HUES6 (cell line): ENCODE data around the gene SSR4.

ENCODE experiments used
- H3K27ac ChIP-seq: 2 replicates; pipeline ENCODE4 v1.7.0; 2013; ENCODE audit warnings: low read depth, mild to moderate bottlenecking, low read length, inconsistent platforms
- H3K27me3 ChIP-seq: 2 replicates; pipeline ENCODE4 v1.6.1; 2013; ENCODE audit warnings: low read length; ENCODE audit not compliant: control insufficient read depth, insufficient read depth
- H3K36me3 ChIP-seq: 2 replicates; pipeline ENCODE4 v1.6.1; 2013; ENCODE audit warnings: low read length; ENCODE audit not compliant: control insufficient read depth, insufficient read depth
- H3K4me1 ChIP-seq: 2 replicates; pipeline ENCODE4 v1.6.1; 2013; ENCODE audit warnings: low read length; ENCODE audit not compliant: control insufficient read depth, insufficient read depth
- H3K4me3 ChIP-seq: 2 replicates; pipeline ENCODE4 v1.5.1; 2013; ENCODE audit warnings: low read depth, low read length
- H3K9ac ChIP-seq: one replicate; pipeline ENCODE4 v1.6.1; 2013; ENCODE audit warnings: mild to moderate bottlenecking, low read length
- H3K9me3 ChIP-seq: 2 replicates; pipeline ENCODE4 v1.6.1; 2013; ENCODE audit warnings: low read depth, low read length; ENCODE audit not compliant: control insufficient read depth, insufficient read depth

SSR4 gene

GRCh38 chrX:153763989-153764755 lies 30.3 kb upstream of the SSR4 start, which contains the start of gene PLXNB3:
PLXNB3 (plus strand) TSS chrX:153764249; CDS start chrX:153765536, 1,287 bp downstream.
- Histone ChIP-seq H3K4me1 (peaks cover 30% of the 10 kb centered on the region), H3K9ac (no peak within 1 kb of the TSS), H3K27me3 (no peaks in the 10 kb centered on the region), H3K9me3 (peaks cover 21% of the 10 kb centered on the region; the same call in 1 of the 2 replicates), H3K36me3 (no peaks in the 10 kb centered on the region), H3K4me3 (no peak within 1 kb of the TSS), H3K27ac (no peak within 1 kb of the TSS)

GRCh38 chrX:153764786-153765137 lies 29.7 kb upstream of the SSR4 start:
- H3K36me3 ChIP-seq = no peaks in the 10 kb centered on the region
- peaks cover 26% of the 10 kb centered on the region; the same call in 1 of the 2 replicates for H3K9me3 ChIP-seq
- peaks cover 30% of the 10 kb centered on the region for H3K4me1 ChIP-seq
- H3K4me3 ChIP-seq = no peak overlapping the region
- no peak overlapping the region for H3K9ac ChIP-seq
- H3K27me3 ChIP-seq = no peaks in the 10 kb centered on the region
- no peak overlapping the region for H3K27ac ChIP-seq

GRCh38 chrX:153765138-153766079 lies 29.1 kb upstream of the SSR4 start:
- peak overlapping the region; percentile 53 for H3K9ac ChIP-seq

GRCh38 chrX:153766098-153766817 lies 28.2 kb upstream of the SSR4 start:
- Histone ChIP-seq H3K4me1 (peaks cover 30% of the 10 kb centered on the region), H3K9ac (peak overlapping the region; percentile 53), H3K27me3 (no peaks in the 10 kb centered on the region), H3K36me3 (no peaks in the 10 kb centered on the region), H3K27ac (no peak overlapping the region; the same call in 1 of the 2 replicates), H3K9me3 (peaks cover 32% of the 10 kb centered on the region; the same call in 1 of the 2 replicates), H3K4me3 (peak overlapping the region; percentile 39; the same call in 1 of the 2 replicates)

More at GRCh38 chrX:153765138-153766079, 29.1 kb upstream of the SSR4 start:
- no peak overlapping the region; the same call in 1 of the 2 replicates for H3K27ac ChIP-seq
- no peaks in the 10 kb centered on the region for H3K36me3 ChIP-seq
- no peaks in the 10 kb centered on the region for H3K27me3 ChIP-seq
- H3K4me3 ChIP-seq = peak overlapping the region; percentile 39; the same call in 1 of the 2 replicates
- peaks cover 26% of the 10 kb centered on the region; the same call in 1 of the 2 replicates for H3K9me3 ChIP-seq
- H3K4me1 ChIP-seq = peaks cover 30% of the 10 kb centered on the region

GRCh38 chrX:153766871-153767673 lies 27.4 kb upstream of the SSR4 start:
- Histone ChIP-seq H3K27me3 (no peaks in the 10 kb centered on the region), H3K9ac (no peak overlapping the region), H3K27ac (no peak overlapping the region), H3K9me3 (peaks cover 29% of the 10 kb centered on the region; the same call in 1 of the 2 replicates), H3K4me1 (peaks cover 30% of the 10 kb centered on the region), H3K4me3 (no peak overlapping the region), H3K36me3 (no peaks in the 10 kb centered on the region)

GRCh38 chrX:153767674-153768055 lies 26.8 kb upstream of the SSR4 start:
- no peaks in the 10 kb centered on the region for H3K27me3 ChIP-seq
- H3K36me3 ChIP-seq = no peaks in the 10 kb centered on the region
- H3K4me3 ChIP-seq = no peak overlapping the region
- peaks cover 32% of the 10 kb centered on the region; the same call in 1 of the 2 replicates for H3K9me3 ChIP-seq
- H3K9ac ChIP-seq = no peak overlapping the region
- H3K4me1 ChIP-seq = peaks cover 30% of the 10 kb centered on the region
- H3K27ac ChIP-seq = no peak overlapping the region

GRCh38 chrX:153768311-153769157 lies 25.9 kb upstream of the SSR4 start:
- H3K4me1 ChIP-seq = peaks cover 30% of the 10 kb centered on the region
- no peak overlapping the region for H3K9ac ChIP-seq
- H3K27ac ChIP-seq = no peak overlapping the region
- no peak overlapping the region for H3K4me3 ChIP-seq
- no peaks in the 10 kb centered on the region for H3K36me3 ChIP-seq
- H3K27me3 ChIP-seq = no peaks in the 10 kb centered on the region
- peaks cover 35% of the 10 kb centered on the region; the same call in 1 of the 2 replicates for H3K9me3 ChIP-seq

- Histone ChIP-seq H3K27ac (no peak overlapping the region), H3K9ac (no peak overlapping the region), H3K4me3 (no peak overlapping the region), H3K36me3 (no peaks in the 10 kb centered on the region), H3K9me3 (peaks cover 39% of the 10 kb centered on the region; the same call in 1 of the 2 replicates), H3K4me1 (peaks cover 26% of the 10 kb centered on the region), H3K27me3 (no peaks in the 10 kb centered on the region)
Observed at GRCh38 chrX:153769158-153769864, 25.2 kb upstream of the SSR4 start.
